Stimulated activated CD4-positive, alpha-beta T cell treated with anti-CD3 and anti-CD28 coated beads, Interleukin-12 subunit alpha, Interleukin-12 subunit beta, amount 100 ng/mL, for 48 hours (primary cell): ENCODE measurements around the gene SDF2L1.
"Not testable (repeated sequence)": the region's sequence is repeated elsewhere in the genome, so short reads cannot be mapped to it uniquely, and the experiment has no call there.

Source experiments
- DNase-seq, 3 donors: peaks; one replicate each; pipeline ENCODE4 v3.0.0-alpha.2; 2020; ENCODE audit warnings: low read depth in 2 of 3, low spot score in 1 of 3

The SDF2L1 gene

DNA sequence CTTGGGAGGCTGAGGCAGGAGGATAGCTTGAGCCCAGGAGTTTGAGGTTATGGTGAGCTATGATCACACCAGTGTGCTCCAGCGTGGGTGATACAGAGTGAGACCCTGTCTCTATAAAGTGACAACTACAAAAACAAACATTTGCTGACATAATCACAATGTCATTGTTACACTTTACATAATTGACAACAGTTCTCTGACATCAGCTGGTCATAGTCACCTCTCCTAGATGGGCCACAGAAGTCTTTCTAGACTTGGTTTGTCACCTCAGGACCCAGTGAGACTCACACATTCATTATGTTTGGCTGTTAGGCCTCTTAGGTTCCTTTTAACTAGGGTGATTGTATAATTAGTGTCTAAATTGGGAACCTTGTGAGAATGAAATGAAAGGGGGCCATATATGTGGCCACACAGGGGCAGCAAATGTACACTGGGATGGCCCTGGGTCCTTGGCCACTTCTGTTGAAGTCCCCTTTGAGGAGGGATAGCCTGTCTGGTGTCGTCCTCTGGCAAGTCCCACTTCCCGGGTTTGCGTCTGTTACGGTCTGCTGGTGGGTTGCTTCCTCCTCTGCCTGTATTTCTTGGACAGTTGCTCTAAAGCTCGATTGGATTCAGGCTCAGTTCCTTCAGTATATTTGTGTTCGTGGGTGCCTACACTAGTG is 17.9 kb downstream of the SDF2L1 start:
- no peak for DNase-seq

- no peak for DNase-seq
These were observed 18.8 kb downstream of the SDF2L1 start for GRCh38 chr22:21660904-21661303.

GRCh38 chr22:21661991-21662390 is 19.9 kb downstream of the SDF2L1 start:
- DNase-seq, result no peak

DNA sequence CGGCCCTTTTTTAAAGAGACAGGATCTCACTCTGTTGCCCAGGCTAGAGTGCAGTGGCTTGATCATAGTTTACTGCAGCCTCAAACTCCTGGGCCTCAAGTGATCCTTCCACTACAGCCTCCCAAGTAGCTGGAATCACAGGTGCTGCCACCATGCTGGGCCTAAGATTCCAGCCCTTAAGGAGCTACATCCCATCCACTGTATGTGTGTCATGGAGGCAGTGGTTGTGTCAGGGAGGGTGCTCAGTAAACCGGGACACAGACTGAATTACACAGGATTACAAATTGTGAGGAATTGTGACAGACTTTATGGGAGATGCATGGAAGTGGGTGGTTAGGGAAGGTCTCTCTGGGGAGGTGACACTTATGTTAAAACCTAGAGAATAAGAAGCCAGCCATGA is 21.6 kb downstream of the SDF2L1 start:
- no peak for DNase-seq

- no peak for DNase-seq
These were observed 23.1 kb downstream of the SDF2L1 start for GRCh38 chr22:21665047-21665851.

DNA sequence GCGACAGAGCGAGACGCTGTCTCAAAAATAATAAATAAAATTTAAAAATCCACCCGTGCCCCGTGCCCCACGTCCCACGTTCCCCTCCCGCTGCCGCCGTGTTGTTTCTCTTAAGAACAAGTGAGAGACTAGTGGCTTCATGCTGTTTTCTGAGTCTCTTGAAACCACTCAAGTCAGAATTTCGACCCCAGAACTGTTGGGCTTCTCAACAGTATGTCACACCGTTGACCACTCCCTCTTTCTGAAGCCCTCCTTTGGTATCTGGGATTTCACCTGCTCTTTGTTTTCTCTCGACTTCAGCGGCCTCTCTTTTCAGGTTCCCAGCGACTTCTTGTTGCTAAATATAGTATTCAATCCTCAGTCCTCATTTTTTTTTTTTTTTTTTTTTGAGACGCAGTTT is 24.7 kb downstream of the SDF2L1 start:
- no peak for DNase-seq

- DNase-seq, result no peak
These were observed 26.9 kb downstream of the SDF2L1 start for GRCh38 chr22:21669026-21669425.

- no peak for DNase-seq
These were observed 30.1 kb downstream of the SDF2L1 start for GRCh38 chr22:21672107-21672629.

DNA sequence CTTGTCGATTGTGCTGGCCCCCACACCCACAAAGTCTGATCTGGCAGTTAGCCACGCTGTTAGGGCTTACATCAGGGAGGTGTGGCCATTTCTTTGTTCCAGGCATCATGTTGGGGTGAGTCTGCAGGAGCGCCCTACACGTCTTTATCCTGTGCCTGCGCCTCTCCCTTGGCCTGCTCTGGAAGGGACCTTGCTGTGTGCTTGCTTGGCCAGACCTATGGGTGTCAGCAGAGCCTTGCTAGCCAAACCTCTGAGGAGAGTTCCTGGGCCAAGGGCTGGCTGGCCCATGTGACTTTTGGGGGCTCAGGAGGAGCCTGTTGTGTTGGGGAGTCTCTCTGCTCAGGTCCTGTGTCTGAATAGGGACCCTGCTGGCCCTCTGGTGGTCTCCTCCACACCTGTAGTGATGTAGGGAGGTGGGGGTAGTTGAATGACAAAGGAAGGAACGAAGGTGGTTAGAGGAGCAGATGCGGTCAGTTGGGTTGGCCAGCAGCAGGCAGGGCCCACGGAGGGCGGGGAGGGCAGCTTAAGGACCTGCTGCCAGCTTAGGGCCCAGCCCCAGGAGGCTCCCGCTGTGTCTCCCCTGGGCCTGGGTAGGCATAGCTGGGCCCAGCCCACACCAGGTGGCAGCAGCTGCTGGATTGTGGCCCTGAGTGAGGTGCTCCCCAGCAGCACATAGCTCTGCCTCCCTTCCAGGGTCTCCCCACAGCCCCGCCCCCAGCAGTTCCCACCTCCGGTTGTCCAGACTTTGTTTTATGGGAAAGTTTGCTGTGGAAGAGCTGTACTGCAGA is 31.6 kb downstream of the SDF2L1 start:
- no peak for DNase-seq

- DNase-seq, result no peak
These were observed 32.6 kb downstream of the SDF2L1 start for GRCh38 chr22:21674638-21675245.

GRCh38 chr22:21677606-21678443 is 35.7 kb downstream of the SDF2L1 start:
- DNase-seq, result no peak

DNA sequence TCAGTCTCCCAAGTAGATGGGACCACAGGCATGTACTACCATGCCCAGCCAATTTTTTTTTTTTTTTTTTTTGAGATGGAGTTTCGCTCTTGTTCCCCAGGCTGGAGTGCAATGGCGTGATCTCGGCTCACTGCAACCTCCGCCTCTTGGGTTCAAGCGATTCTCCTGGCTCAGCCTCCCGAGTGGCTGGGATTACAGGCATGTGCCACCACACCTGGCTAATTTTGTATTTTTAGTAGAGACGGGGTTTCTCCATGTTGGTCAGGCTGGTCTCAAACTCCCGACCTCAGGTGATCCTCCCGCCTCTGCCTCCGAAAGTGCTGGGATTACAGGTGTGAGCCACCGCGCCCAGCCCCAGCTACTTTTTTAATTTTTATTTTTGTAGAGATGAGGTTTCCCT is 36.7 kb downstream of the SDF2L1 start:
- not testable (repeated sequence) for DNase-seq

DNA sequence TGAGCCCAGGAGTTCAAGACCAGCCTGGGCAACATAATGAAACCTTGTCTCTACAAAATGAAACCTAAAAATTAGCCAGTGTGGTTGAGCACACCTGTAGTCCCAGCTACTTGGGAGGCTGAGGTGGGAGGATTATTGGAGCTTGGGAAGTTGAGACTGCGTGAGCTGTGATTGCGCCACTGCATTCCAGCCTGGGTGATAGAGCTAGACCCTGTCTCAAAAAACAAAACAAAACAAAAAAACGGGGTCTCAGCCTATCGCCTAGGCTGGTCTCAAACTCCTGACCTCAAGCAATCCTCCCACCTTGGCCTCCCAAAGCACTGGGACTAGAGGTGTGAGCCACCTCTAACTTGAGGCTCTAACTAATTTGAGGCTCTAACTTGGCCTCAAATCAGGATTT is 37.3 kb downstream of the SDF2L1 start:
- no peak for DNase-seq

GRCh38 chr22:21680830-21681565 is 38.9 kb downstream of the SDF2L1 start:
- DNase-seq, result no peak

- DNase-seq, result no peak
These were observed 39.7 kb downstream of the SDF2L1 start for GRCh38 chr22:21681566-21682370.

GRCh38 chr22:21682385-21683175 is 40.5 kb downstream of the SDF2L1 start:
- DNase-seq, result no peak

DNA sequence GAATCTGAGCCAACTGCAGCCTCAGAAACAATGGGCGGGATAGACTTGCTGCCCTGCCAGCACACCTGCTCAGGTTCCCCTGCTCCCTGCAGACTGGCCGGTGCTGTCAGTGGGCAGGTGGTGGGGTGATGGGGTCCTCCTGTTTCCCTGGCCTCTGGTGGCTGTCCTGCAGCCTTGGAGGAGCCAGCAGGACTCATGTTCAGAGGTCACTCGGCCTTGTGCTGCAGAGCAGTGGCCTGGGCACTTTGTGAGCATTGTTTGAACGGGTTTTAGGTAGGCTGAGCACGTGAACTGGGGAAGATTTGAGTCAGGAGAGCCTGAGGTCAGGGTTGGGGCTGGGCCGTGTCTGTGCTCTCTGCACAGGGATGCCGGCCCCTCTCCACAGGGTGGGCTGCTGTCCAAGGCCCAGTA is 41.3 kb downstream of the SDF2L1 start:
- DNase-seq, result no peak
